Liver (tissue), 9 donors: ENCODE data around the gene LRRC7. TPM values are rescaled to one million over a fixed set of nuclear protein-coding genes. Genes with fewer than 3 reads are reported as not detected.

Experiments used
- DNase-seq: peaks from one replicate; pipeline ENCODE4 v3.0.0-alpha.2; 2017; ENCODE audit warnings: low spot score
- H3K27ac ChIP-seq, 2 donors: one replicate each; pipeline ENCODE4 v1.7.0; 2013; ENCODE audit warnings: inconsistent platforms in 2 of 2, low read length in 2 of 2, control low read depth in 1 of 2, low read depth in 1 of 2, mild to moderate bottlenecking in 1 of 2
- H3K27me3 ChIP-seq, 4 donors: one replicate each; pipeline versions ENCODE4 v1.6.1 to v1.7.0; 2013; ENCODE audit warnings: low read length in 3 of 4, inconsistent platforms in 1 of 4, mild to moderate bottlenecking in 1 of 4, moderate library complexity in 1 of 4; ENCODE audit not compliant: control insufficient read depth in 4 of 4, insufficient read depth in 4 of 4
- H3K36me3 ChIP-seq, 4 donors: one replicate each; pipeline versions ENCODE4 v1.6.1 to v1.7.0; 2013; ENCODE audit warnings: low read length in 3 of 4, mild to moderate bottlenecking in 3 of 4, low read depth in 1 of 4, moderate library complexity in 1 of 4; ENCODE audit not compliant: control insufficient read depth in 4 of 4, insufficient read depth in 3 of 4
- H3K4me1 ChIP-seq, 4 donors: one replicate each; pipeline versions ENCODE4 v1.6.1 to v1.7.0; 2013; ENCODE audit warnings: low read length in 3 of 4, mild to moderate bottlenecking in 3 of 4, moderate library complexity in 1 of 4; ENCODE audit not compliant: control insufficient read depth in 4 of 4, insufficient read depth in 4 of 4
- H3K4me3 ChIP-seq, 3 donors: one replicate each; pipeline versions ENCODE4 v1.6.1 to v1.7.0; 2013; ENCODE audit warnings: low read length in 3 of 3, control low read depth in 1 of 3, low read depth in 1 of 3, mild to moderate bottlenecking in 1 of 3
- H3K9ac ChIP-seq, 2 donors: one replicate each; pipeline ENCODE4 v1.7.0; 2013; ENCODE audit warnings: low read length in 2 of 2, mild to moderate bottlenecking in 2 of 2, moderate library complexity in 2 of 2, control low read depth in 1 of 2, low read depth in 1 of 2
- H3K9me3 ChIP-seq, 4 donors: one replicate each; pipeline versions ENCODE4 v1.6.1 to v1.7.0; 2013; ENCODE audit warnings: low read length in 3 of 4; ENCODE audit not compliant: control insufficient read depth in 4 of 4
- ATF3 ChIP-seq: IDR thresholded peaks from 2 replicates; pipeline ENCODE4 v1.6.1; 2016; ENCODE audit warnings: antibody characterized with exemption
- CTCF ChIP-seq: fragments of 150-350 bp; IDR thresholded peaks from 2 replicates; pipeline ENCODE4 v1.5.1; 2017; ENCODE audit warnings: improper control_type of control experiment, low read depth, low read length; ENCODE audit not compliant: missing input control
- EGR1 ChIP-seq, 2 donors: IDR thresholded peaks; 2 replicates each; pipeline ENCODE4 v1.6.1; 2016 to 2018; ENCODE audit warnings: antibody characterized with exemption in 2 of 2, low read depth in 2 of 2
- FOXA1 ChIP-seq: IDR thresholded peaks from 2 replicates; pipeline ENCODE4 v1.6.1; 2016; ENCODE audit warnings: antibody characterized with exemption
- FOXA2 ChIP-seq: IDR thresholded peaks from 2 replicates; pipeline ENCODE4 v1.6.1; 2016; ENCODE audit warnings: antibody characterized with exemption
- GABPA ChIP-seq, 2 donors: IDR thresholded peaks in 1 of 2; conservative IDR thresholded peaks in 1 of 2; 2 replicates each; pipeline ENCODE4 v1.6.1; 2016; ENCODE audit warnings: antibody characterized with exemption in 2 of 2, mild to moderate bottlenecking in 1 of 2, moderate library complexity in 1 of 2
- HNF4A ChIP-seq, 2 donors: conservative IDR thresholded peaks; 2 replicates each; pipeline ENCODE4 v1.6.1; 2016; ENCODE audit warnings: antibody characterized with exemption in 2 of 2, mild to moderate bottlenecking in 2 of 2
- HNF4G ChIP-seq: IDR thresholded peaks from 2 replicates; pipeline ENCODE4 v1.6.1; 2016; ENCODE audit warnings: antibody characterized with exemption
- MAX ChIP-seq: IDR thresholded peaks from 2 replicates; pipeline ENCODE4 v1.6.1; 2016; ENCODE audit warnings: antibody characterized with exemption
- NR2F2 ChIP-seq: IDR thresholded peaks from 2 replicates; pipeline ENCODE4 v1.6.1; 2016; ENCODE audit warnings: antibody characterized with exemption
- REST ChIP-seq: IDR thresholded peaks from 2 replicates; pipeline ENCODE4 v1.6.1; 2016; ENCODE audit warnings: antibody characterized with exemption, mild to moderate bottlenecking
- RXRA ChIP-seq, 2 donors: IDR thresholded peaks; 2 replicates each; pipeline ENCODE4 v1.6.1; 2017 to 2018; ENCODE audit warnings: antibody characterized with exemption in 2 of 2, mild to moderate bottlenecking in 1 of 2
- TAF1 ChIP-seq: conservative IDR thresholded peaks from 2 replicates; pipeline ENCODE4 v1.6.1; 2016; ENCODE audit warnings: antibody characterized with exemption, mild to moderate bottlenecking
- YY1 ChIP-seq: IDR thresholded peaks from 2 replicates; pipeline ENCODE4 v1.6.1; 2016; ENCODE audit warnings: antibody characterized with exemption, mild to moderate bottlenecking
- ZBTB33 ChIP-seq: IDR thresholded peaks from 2 replicates; pipeline ENCODE4 v1.6.1; 2016; ENCODE audit warnings: antibody characterized with exemption
- WGBS: extraction: QIAGEN DNeasy Blood & Tissue Kit; methylation state at CpG from one replicate; pipeline ENCODE4 v1.1.7; 2013; 5-methylcytosine and 5-hydroxymethylcytosine counted together
- polyA plus RNA-seq, 2 donors: library from polyadenylated mRNA; stranded (reverse) in 1 of 2; unstranded in 1 of 2; fragments of 200-250 nt in 1 of 2; fragments of >200 nt in 1 of 2; fragmentation: Nextera tagmentation in 1 of 2; extraction: Ambion mirVana in 1 of 2; gene quantifications; one replicate each; pipeline versions ENCODE4 v1.2.1 to v1.2.3, GENCODE V29; 2013 to 2015
- total RNA-seq, 2 donors: library from RNA; depleted of rRNA; stranded (reverse); fragments of >200 nt; gene quantifications; one replicate each; pipeline ENCODE4 v1.2.3, GENCODE V29; 2014
- donor health status: healthy.
- donor health status: healthy.
- donor health status: healthy.
- donor health status: healthy.
- donor health status: healthy.

LRRC7 gene
- total and polyA plus RNA-seq, 4 donors: 0.08 to 1.1 (median 0.67) TPM

GRCh38 chr1:69919129-69919921 lies 351.6 kb downstream of the LRRC7 start:
- Histone ChIP-seq H3K9me3 (peaks cover 0 to 3% (median 0%) of the 10 kb centered on the region in 4 donors), H3K9ac (no peak overlapping the region), H3K4me3 (no peak overlapping the region), H3K36me3 (no peaks in the 10 kb centered on the region), H3K4me1 (no peaks in the 10 kb centered on the region), H3K27ac (no peak overlapping the region), H3K27me3 (no peaks in the 10 kb centered on the region)
- TF ChIP-seq GABPA (IDR thresholded peaks at IDR 0.05 in 1 of 2, conservative IDR thresholded peaks at IDR 0.05 in 1 of 2) (no peak), REST (no peak), CTCF (no peak), MAX (no peak)
- WGBS: 93% methylated on average over 36 of the region's 36 CpGs
- no peak for DNase-seq

GRCh38 chr1:69919922-69920273 lies 352.2 kb downstream of the LRRC7 start:
- TF ChIP-seq YY1 (no peak), MAX (no peak), ATF3 (no peak), HNF4A (conservative IDR thresholded peaks at IDR 0.05) (no peak), RXRA (IDR thresholded peaks at IDR 0.05) (no peak), TAF1 (no peak)
- Histone ChIP-seq H3K27ac (no peak overlapping the region), H3K4me1 (no peaks in the 10 kb centered on the region), H3K36me3 (no peaks in the 10 kb centered on the region), H3K27me3 (no peaks in the 10 kb centered on the region), H3K9ac (no peak overlapping the region), H3K9me3 (peaks cover 0 to 3% (median 0%) of the 10 kb centered on the region in 4 donors), H3K4me3 (no peak overlapping the region)
- 83% methylated on average over 6 of the region's 6 CpGs for WGBS
- DNase-seq: no peak

GRCh38 chr1:69920426-69920825 lies 352.7 kb downstream of the LRRC7 start:
- no peaks in the 10 kb centered on the region for H3K4me1 ChIP-seq
- no peak overlapping the region for H3K4me3 ChIP-seq
- 81% methylated on average over 1 of the region's 1 CpG for WGBS
- no peaks in the 10 kb centered on the region for H3K36me3 ChIP-seq
- peaks cover 0 to 3% (median 0%) of the 10 kb centered on the region in 4 donors for H3K9me3 ChIP-seq
- H3K27ac ChIP-seq: no peak overlapping the region
- H3K27me3 ChIP-seq: no peaks in the 10 kb centered on the region
- no peak overlapping the region for H3K9ac ChIP-seq
- no peak for DNase-seq
- no peak for TF ChIP-seq FOXA1
- TF ChIP-seq HNF4A (conservative IDR thresholded peaks at IDR 0.05): no peak
- no peak for TF ChIP-seq FOXA2
- no peak for TF ChIP-seq NR2F2
- no peak for TF ChIP-seq YY1
- TF ChIP-seq HNF4G: no peak
- TF ChIP-seq REST: no peak
- no peak for TF ChIP-seq EGR1 (IDR thresholded peaks at IDR 0.05; ENCODE audit: low read depth in 2 of 2)
- TF ChIP-seq ZBTB33: no peak
